Ramos (cell line): ENCODE results near the gene GORASP1.

Experiments
- in situ Hi-C: fragments of 300-500 bp; cut with MboI; formaldehyde crosslinking; loops from one replicate; pipeline ENCODE4 v1.14.3; 2022; ENCODE audit warnings: low sequenced_read_pairs; ENCODE audit not compliant: unreplicated experiment

Gene GORASP1

DNA sequence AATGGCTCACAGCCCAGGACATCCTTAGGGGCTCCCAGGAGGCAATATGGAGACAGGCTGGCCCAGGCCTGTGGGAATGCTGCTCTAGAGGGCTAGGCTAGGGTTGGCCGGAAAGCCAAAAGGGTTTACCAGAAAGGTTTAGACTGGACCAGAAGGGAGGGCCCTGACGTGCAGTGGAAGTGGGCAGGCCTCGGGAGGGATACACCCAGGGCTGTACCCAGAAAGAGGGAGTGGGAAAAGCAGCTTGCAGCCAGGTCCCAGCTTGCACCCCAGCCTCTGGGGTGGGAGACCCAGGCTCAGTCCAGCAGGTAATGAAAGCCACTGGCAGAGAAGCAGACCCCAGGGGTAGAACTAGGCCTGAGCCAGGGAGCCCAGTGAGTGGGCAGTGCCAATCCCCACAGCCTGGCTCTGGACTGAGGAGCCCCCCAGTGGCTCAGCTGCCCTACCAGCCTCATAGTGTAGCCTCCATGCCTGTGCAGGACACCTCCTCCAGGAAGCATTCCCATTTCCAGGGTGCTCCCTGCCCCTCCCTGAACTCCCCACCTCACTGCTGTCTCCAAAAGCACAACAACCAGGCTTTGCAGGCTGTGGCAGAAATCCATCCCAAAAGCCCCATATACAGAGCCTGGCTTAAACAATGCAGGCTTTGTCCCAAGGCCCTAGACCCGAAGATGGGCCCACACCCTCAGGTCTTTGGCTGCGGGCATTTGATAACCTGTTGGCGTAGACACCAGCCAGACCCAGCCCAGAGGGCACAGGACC is 3.5 kb downstream of the GORASP1 start:
- in situ Hi-C loops, result no loop called here

DNA sequence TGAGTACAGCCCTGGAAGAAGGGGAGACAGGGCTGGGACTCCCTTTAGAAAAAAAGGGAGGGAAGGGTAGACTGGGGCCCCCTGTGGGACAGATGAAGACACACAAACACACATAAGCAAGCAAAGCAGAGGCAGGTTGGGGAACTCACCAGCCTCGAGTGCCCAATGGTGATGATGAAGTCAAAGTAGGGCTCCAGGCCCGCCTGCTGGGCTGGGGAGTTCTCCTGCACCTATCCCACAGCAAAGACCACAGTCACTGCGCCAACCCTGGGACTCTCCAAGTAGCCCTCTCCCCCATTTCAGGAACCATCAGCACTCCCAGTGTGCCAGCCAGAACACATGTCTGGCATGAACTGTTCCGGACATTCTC is 4.1 kb downstream of the GORASP1 start:
- in situ Hi-C loops, result no loop called here

DNA sequence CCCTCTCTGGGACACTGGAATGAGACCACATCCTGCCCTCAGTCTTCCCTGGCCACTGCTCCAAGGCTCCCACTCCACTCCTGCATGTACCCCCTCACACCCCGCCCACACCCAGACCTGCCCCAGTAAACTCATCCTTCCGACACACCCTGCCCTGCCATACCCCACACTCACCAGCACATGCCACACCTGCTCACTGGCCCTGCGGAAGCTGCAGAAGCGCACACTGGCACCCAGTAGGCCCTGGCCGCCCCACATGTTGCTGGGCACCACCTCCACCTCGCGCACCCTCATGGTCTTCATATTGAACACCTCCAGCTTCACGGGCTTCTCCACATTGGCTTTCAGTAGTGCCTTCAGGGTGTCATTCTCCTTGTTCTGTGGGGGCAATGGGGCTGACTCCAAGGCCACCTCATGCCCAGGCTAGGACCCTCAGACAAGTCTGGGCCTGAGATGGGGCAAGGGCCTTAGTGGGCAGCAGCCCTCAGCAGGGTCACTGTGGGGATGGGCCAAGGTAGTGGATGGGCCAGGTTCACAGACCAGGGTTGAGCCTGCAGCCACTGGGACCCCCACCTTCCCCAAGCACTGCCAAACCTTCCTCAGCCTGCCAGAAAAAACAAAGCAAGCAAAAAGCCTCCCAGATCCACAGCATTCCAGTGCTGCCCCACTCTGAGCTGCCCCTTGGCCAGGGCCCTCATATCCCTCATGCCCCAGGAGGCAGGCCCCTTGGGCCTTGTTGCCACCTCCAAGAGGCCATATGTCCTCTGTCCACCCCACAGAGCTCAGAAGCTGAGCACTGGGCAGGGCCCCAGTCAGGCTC is 4.7 kb downstream of the GORASP1 start:
- in situ Hi-C loops, result no loop called here

DNA sequence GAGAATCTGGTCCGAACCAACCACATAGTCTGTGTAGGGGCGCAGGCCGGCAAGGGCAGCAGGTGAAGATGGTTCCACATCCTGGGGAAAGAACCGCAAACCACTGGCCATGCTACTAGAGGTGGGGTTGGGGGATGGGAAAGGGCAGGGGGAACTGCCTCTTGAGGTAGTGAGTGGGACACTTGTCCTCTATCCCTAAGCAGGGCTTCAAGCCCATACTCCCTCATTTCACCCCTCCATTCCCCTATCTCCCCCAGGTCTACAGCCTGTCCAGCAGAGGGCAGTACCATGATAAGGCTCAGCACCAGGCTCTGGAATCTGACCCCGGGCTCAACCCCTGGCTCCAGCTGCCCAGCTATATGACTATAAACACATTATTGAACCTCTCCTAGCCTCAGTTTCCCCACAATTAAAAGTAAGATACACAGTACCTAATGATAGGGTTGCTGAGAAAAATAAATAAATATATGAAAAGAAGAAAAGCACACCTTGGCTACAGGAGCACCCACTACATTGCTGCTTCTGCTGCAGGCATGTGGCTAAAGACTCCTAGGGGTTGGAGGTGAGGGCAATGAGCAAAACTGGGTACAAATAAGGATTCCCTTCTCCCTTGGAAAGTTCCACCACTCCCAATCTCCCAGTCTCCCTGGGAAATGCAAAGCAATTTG is 6.3 kb downstream of the GORASP1 start:
- in situ Hi-C loops, result no loop called here

DNA sequence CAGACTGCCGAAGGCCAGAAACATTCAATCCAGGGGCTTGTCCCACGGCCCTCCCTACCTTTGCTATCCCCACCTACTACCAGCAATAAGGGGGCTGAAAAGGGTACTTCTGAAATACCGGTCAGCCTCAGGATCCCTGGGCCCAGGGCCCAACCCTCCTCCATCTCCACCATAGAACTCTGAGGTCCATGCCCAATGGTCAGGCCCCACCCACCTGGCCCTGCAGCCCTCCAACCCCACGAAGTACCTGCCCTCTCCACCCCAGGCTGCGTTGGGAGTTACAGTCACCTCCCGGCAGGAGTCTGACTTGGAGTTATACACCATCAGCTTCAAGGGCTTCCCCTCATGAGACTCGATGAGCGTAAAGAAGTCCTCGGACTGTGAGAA is 6.9 kb downstream of the GORASP1 start:
- in situ Hi-C loops, result no loop called here

DNA sequence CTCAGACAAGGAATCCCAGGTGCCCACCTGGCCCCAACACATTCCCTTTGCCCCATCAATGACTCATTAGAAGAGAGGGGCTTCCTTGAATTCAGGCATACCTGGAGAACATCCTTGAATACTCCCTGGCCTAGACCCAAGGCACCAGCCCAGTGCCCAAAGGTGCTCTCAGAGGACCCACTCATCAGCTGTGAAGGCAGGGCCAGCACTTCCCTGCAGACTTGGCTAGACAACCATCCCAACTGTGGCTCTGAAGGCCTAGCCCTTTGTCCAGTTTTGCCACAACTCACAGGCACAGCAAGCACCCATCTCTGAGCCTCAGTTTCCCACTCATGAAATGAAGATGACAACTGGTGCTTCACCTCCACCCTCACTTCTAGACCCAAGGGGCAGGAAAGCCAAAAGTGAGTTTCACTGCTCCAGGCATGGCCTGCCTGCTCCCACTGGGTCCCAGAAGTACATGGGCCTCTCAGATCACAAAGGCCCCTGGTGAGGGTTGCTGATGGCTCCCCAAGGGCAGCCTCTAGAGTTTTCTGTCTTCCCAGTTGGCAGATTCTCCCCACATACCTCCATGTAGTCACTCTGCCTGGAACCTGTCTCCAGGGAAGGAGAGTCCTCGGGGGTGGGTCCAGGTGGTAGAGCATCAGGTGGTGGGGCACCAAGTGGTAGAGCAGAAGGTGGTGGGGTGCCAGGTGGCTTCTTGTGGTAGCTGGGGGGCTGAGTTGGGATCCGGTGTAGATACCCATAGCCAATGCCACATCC is 7.5 kb downstream of the GORASP1 start:
- in situ Hi-C loops, result loop anchor here (5.0 to 10.0 kb wide), 2 partner anchors 77 to 185 kb away; partner anchors contain the start of gene CX3CR1

DNA sequence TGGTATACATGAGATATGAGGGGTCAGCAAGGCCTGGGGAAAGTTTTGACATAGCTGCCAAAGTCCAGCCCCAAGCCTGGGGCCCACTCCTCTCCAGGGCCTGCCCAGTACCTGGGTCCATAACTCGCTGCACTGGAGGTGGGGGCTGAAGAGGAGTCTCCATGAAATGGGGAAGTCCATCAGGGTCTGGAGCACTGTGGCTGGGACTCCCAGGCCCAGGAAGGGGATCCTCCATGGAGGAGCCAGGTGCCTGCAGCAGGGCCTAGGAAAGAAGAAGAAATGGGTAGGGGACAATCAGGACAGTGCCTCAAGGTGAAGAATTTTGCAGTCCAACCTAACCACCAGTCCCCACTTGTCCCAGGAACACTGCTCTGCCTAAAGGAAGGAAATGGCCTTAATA is 8.2 kb downstream of the GORASP1 start:
- in situ Hi-C loops, result loop anchor here (5.0 to 10.0 kb wide), 2 partner anchors 78 to 186 kb away; partner anchors contain the start of gene CX3CR1

DNA sequence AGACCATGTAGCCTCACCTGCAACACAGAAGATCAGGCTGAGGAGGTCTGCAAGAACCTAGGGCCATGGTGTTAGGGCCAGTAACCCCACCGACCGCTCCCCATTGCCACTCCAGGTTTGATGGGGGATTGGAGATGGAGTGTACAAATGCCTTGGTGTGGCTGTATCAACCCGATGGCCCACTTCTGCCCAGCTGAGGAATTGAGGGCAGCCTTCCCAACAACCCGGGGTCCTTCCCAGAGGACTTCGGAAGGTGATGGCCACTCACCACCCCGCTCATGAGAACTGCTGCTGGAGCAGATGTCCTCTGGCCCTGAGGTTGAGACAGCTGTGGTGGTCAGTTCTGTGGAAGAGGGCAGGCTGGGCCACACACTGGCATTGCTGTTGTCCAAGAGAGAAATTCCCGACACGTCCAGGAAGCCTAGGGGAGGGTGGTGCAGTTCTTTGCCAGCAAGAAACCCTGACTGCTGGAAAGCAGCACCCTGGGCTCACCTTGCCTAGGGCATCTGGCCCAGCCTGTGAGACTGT is 8.9 kb downstream of the GORASP1 start:
- in situ Hi-C loops, result loop anchor here (5.0 to 10.0 kb wide), 2 partner anchors 79 to 186 kb away; partner anchors contain the start of gene CX3CR1

DNA sequence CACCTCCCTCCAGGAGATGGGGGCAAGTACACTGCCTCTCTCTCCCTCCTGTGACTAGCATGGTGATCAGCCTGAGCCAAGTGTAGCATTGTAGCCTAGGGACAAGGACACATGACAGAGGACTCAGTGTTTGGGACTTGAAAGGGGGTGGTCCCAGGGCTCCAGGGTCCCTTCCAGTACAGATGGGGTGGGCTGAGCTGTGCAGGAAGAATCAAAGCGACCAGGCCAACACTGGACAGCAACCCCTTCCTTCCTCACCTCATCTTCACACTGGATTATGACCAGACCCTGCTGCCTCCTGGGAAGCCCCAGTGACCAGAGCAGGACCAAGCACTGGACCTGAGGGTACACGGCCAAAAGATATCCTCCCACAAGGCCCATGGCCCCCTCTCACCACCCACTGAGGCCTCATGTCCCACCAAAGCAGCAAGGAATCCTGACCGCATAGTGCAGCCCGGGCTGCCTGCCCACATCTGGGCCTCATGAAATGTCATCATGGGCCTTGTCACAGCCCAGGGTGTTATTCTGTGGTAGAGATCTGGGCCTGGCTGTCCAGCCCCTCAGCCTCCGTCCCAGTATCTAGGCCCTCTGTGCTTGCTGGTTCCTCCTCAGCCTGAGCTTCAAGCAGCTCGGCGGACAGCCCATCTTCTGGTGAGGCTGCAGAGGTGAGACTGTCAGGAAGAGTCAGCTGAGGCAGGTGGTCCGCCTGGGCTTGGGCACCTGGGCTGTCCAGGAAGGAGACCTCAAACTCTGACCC is 9.5 kb downstream of the GORASP1 start:
- in situ Hi-C loops, result loop anchor here (5.0 to 10.0 kb wide), 2 partner anchors 79 to 187 kb away; partner anchors contain the start of gene CX3CR1

DNA sequence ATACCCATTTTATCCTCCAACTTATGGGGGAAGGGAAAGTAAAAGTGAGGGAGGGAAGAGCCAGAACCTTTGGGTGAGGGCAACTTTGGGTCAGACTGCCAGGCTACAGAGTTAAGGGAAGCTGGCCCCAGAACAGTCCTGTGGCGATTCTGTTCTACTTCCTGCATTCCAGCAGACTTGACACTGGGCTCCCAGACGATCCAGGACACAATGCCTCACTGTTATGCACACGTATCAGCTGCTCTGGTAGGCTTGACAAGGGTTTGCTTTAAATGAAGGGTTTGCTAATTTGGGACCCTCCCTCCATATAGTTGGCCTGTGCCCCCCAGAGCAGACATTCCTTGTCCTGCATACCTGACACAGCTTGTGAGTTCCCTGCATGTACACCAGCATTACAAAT is 10.7 kb downstream of the GORASP1 start:
- in situ Hi-C loops, result loop anchor here (5.0 to 10.0 kb wide), 2 partner anchors 81 to 188 kb away; partner anchors contain the start of gene CX3CR1

DNA sequence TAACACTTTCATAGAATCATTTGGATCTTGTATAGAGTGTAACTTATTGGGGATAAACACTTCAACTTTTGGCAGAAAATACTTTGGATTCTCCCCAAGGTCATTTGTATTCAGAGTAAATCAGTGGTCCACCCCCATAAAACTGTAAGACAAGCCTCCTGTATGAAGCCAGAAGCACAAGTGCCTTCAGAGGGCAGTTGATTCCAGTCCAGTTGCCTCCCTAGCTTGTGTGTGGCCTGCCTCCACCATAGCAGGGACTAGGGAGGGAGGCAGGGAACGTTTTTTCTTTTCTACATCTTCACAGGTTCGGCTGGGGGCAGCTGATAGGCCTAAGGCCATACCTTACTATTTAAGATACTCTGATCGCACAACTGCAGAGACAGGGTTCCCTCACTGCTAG is 11.6 kb downstream of the GORASP1 start:
- in situ Hi-C loops, result loop anchor here (5.0 to 10.0 kb wide), 2 partner anchors 82 to 189 kb away; partner anchors contain the start of gene CX3CR1

DNA sequence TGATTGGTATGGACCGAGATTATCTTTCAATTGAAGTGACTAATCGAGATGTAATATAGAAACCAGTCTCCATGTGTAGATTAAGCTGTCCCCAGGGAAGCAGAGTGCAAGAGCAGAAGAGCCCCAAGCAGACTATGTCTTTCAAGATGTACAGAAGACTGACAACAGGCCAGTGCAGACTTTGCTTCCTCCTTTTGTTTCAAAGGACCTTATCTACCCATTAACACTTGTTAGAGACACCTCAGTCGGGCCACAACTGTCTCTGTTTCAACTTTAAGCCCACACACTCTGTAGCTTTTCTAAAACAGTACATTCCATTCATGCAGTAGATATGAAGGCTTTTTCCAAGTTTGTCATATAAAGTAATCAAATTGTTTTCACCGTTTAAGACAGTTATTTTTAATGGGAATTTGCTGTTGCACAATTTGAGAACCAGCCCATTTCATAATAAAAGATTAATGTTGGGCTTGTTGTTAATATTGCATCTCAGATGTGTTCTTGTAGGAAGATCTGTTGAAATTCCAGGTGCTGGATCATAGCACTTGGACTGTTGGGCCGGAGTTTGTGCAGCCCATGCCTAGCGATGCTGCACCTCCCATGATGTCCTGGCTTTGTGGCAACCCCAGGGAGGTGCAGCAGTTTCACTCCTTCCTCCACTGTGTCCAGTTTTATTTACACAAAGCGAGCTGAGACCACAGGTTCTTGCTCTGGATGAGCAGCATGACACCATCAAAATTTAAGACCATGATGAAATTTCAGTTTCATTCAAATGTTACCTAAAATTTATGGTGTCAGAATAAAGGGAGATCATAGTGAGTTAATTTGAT is 12.4 kb downstream of the GORASP1 start:
- in situ Hi-C loops, result loop anchor here (5.0 to 10.0 kb wide), 2 partner anchors 82 to 190 kb away; partner anchors contain the start of gene CX3CR1

DNA sequence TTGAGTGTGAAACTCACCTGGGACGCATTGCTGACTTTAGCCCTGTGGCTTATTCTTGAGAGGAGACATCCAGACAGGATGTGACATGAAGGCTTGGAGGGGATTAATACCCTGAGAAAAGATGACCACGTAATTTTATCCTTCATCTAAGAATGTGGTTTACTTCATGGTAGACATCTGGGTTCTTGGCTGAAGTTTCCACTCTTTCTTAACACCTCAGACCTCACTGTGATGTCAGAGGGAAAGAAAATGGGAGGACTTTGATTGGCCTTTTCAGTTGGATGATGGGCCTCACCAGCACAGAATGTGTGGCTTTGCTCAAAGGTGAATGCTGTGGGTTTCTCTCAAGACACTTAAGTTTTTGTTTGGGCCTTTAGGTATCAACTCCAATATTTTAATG is 16.5 kb downstream of the GORASP1 start:
- in situ Hi-C loops, result loop anchor here (10.0 kb wide), 1 partner anchor 194 kb away; the partner anchor contains the start of gene CX3CR1

DNA sequence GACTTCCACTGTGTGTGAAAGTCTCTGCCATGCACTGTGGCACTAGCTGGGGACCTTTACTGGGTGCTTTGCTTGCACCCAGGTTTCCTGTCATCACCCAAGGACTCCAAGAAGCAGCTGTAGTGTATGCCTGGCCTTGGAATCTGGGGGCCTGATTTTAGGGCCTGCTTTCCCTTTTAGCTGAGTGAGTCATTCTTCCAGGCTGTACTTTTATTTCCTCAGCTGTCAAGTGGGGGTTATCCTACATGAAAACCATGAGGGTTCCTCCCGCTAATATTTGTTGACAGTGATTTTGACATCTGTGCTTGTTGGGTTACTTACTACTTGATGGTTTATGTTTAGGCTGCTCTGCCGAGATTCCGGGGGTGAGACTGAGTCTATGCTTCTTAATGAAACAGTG is 18.5 kb downstream of the GORASP1 start:
- in situ Hi-C loops, result no loop called here

DNA sequence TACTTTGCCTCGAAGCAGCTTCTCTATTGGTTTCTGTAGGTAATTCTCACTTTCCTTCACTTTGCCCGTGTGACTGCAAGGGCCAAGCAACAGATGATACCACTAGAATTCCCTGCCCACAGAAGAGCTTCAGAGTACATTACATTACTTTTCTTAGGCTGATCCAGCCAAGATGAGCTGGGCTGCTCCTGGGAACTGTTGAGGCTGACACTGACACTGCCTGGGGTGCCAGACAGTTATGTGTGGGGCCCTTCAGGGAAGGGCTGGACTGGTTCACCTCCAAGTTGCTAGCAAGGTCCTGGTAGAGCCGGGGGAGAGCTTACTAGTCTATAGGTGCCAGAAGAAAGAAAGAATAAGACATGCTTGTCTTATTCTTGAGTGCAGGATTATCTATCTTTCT is 19.0 kb downstream of the GORASP1 start:
- in situ Hi-C loops, result no loop called here

DNA sequence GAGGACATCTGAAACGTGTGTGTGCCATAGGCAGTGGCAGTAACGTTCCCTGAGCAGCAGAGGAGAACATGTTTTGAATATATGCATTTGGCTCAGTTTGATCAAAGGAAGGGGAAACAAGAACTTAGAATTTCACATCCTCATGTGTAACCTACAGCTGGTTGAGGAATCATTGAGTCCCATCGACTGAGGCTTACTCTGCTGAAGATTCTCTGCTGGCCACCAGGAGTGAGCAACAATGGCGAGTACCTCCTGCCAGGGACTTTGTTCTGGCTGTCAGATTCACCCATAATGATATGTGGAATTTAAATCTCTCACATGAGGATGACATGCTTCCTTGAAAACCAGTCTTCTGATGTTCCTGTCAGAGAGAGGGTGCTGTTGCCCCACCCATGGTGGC is 21.3 kb downstream of the GORASP1 start:
- in situ Hi-C loops, result no loop called here

DNA sequence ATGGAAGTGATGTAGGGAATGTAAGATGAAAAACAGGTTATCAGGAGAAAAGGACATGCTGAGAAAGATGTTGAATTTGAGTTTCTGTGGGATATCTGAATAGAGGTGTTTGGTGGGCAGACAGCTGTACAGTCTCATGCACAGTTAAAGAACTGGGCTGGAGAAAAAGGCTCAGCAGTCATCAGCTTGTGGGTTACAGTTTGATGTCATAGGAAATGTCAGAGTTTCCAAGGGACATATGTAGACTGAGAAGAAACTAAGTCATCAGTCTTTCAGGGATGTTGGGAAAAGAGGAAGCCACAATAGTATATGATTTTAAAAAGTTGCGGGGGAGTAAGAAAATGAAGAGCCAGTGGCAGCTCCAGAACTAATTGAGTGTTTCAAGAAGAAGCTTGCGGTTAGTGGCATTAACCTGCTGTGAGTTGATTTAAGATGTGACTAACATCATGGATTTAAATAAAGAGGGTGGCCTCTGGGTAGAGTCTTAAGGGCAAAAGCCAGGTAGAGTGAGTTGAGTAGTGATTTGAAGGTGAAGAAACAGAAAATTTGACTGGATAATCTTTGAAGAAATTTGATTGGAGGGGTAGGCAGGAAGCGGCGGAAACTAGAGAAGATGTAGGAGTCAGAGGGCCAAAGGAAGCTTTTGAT is 24.6 kb downstream of the GORASP1 start:
- in situ Hi-C loops, result no loop called here
